ACC112 (cell line): ENCODE measurements around the gene CLDN6.
A peak's percentile ranks its signal among the peaks of the same experiment; 100 is the strongest.

Source experiments
- H2AFZ ChIP-seq: fragments of 200-600 bp; sonication (generic); one replicate; pipeline ENCODE4 v1.6.0; 2017; ENCODE audit warnings: antibody characterized with exemption, low read length; ENCODE audit not compliant: unreplicated experiment
- H3K27ac ChIP-seq: fragments of 200-600 bp; sonication (generic); 2 replicates; pipeline ENCODE4 v1.5.1; 2014; ENCODE audit warnings: low read depth, mild to moderate bottlenecking, antibody characterized with exemption, low read length, moderate library complexity
- H3K27me3 ChIP-seq: fragments of 200-600 bp; sonication (generic); 2 replicates; pipeline ENCODE4 v1.6.1; 2014; ENCODE audit warnings: mild to moderate bottlenecking, antibody characterized with exemption, low read length, moderate library complexity, mixed read lengths; ENCODE audit not compliant: insufficient read depth
- H3K36me3 ChIP-seq: fragments of 200-600 bp; sonication (generic); 2 replicates; pipeline ENCODE4 v1.6.1; 2016; ENCODE audit warnings: mild to moderate bottlenecking, antibody characterized with exemption, low read length, moderate library complexity, mixed read lengths; ENCODE audit not compliant: insufficient read depth
- H3K4me1 ChIP-seq: fragments of 200-600 bp; sonication (generic); one replicate; pipeline ENCODE4 v1.6.1; 2016; ENCODE audit warnings: low read length, mixed read lengths; ENCODE audit not compliant: insufficient read depth, unreplicated experiment, control insufficient read depth
- H3K4me3 ChIP-seq: fragments of 200-600 bp; sonication (generic); 2 replicates; pipeline ENCODE4 v1.5.1; 2014; ENCODE audit warnings: mild to moderate bottlenecking, low read depth, low read length
- H3K79me2 ChIP-seq: fragments of 200-600 bp; sonication (generic); one replicate; pipeline ENCODE4 v1.6.0; 2016; ENCODE audit warnings: low read length; ENCODE audit not compliant: control insufficient read depth, unreplicated experiment, insufficient read depth

CLDN6 gene

GRCh38 chr16:3050487-3050886 lies 32.5 kb upstream of the CLDN6 start:
- H3K27ac ChIP-seq = no peak overlapping the region
- no peak overlapping the region for H3K4me3 ChIP-seq
- H3K4me1 ChIP-seq = no peaks in the 10 kb centered on the region
- no peak overlapping the region for H2AFZ ChIP-seq
- H3K79me2 ChIP-seq = no peaks in the 10 kb centered on the region
- no peaks in the 10 kb centered on the region for H3K36me3 ChIP-seq
- peaks cover 29% of the 10 kb centered on the region for H3K27me3 ChIP-seq

- no peaks in the 10 kb centered on the region for H3K79me2 ChIP-seq
- no peak overlapping the region for H2AFZ ChIP-seq
- H3K4me1 ChIP-seq = no peaks in the 10 kb centered on the region
- H3K27me3 ChIP-seq = peaks cover 31% of the 10 kb centered on the region
- H3K27ac ChIP-seq = no peak overlapping the region
- no peak overlapping the region for H3K4me3 ChIP-seq
- no peaks in the 10 kb centered on the region for H3K36me3 ChIP-seq
These were observed 32.0 kb upstream of the CLDN6 start for GRCh38 chr16:3049921-3050481.

DNA sequence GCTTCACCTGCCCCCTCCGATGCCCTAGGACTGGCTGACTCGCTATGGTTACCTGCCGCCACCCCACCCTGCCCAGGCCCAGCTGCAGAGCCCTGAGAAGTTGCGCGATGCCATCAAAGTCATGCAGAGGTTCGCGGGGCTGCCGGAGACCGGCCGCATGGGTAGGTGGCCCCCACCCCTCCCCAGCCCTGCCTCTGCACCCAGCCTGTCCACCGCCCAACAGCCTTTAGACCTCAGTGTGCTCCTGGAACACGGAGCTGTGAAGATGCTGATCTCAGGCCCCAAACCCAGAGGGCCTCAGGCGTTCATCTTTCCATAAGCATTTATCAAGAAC lies 29.4 kb upstream of the CLDN6 start:
- Histone ChIP-seq H2AFZ (no peak overlapping the region), H3K27me3 (peaks cover 31% of the 10 kb centered on the region), H3K36me3 (no peaks in the 10 kb centered on the region), H3K27ac (no peak overlapping the region), H3K79me2 (no peaks in the 10 kb centered on the region), H3K4me1 (no peaks in the 10 kb centered on the region), H3K4me3 (no peak overlapping the region)

DNA sequence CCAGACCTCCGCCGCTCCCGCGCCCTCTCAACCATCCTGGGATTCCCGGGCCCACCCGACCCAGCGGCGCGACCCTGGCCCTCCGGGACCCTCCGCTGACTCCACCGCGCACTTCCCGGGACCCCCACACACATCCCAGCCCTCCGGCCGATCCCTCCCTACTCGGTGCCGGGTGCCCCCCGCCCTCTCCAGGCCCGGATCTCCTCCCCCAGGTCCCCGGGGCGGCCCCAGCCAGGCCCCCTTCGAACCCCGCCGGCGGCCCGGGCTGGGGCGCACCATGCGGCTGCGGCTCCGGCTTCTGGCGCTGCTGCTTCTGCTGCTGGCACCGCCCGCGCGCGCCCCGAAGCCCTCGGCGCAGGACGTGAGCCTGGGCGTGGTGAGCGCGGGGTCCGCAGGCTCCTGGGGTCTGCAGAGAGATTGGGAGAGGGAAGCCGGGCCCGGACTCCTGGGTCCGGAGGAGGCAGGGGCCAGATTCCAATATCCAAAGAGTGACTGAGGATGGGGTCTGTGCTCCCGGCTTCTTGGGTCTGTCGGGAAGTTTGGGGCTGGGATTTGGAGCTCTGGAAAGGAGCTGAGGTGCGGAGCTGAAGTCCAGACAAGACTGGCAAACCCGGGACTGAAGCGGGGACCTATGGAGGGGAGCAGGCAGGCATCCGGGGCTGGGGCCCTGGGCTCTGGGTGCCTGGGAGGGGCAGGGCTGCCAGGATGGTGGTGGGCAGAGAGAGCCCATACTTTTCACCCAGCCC lies 28.8 kb upstream of the CLDN6 start:
- Histone ChIP-seq H3K4me1 (no peaks in the 10 kb centered on the region), H3K27ac (no peak overlapping the region), H3K36me3 (no peaks in the 10 kb centered on the region), H2AFZ (no peak overlapping the region), H3K27me3 (peaks cover 31% of the 10 kb centered on the region), H3K79me2 (no peaks in the 10 kb centered on the region), H3K4me3 (peak overlapping the region; percentile 71)

- no peaks in the 10 kb centered on the region for H3K79me2 ChIP-seq
- H3K4me1 ChIP-seq = no peaks in the 10 kb centered on the region
- H2AFZ ChIP-seq = peak within 1 kb of the TSS; percentile 43
- H3K27me3 ChIP-seq = peaks cover 31% of the 10 kb centered on the region
- H3K4me3 ChIP-seq = peak within 1 kb of the TSS; percentile 71
- no peaks in the 10 kb centered on the region for H3K36me3 ChIP-seq
- no peak within 1 kb of the TSS for H3K27ac ChIP-seq
These were observed 28.0 kb upstream of the CLDN6 start, which contains the start of gene MMP25 for GRCh38 chr16:3045758-3046640. Gene MMP25, plus strand, starts transcription at chr16:3046561. Its CDS starts 357 bp downstream, at chr16:3046918.

- H3K27ac ChIP-seq = no peak overlapping the region
- no peak overlapping the region for H3K4me3 ChIP-seq
- H3K4me1 ChIP-seq = no peaks in the 10 kb centered on the region
- no peaks in the 10 kb centered on the region for H3K79me2 ChIP-seq
- no peak overlapping the region for H2AFZ ChIP-seq
- peaks cover 31% of the 10 kb centered on the region for H3K27me3 ChIP-seq
- H3K36me3 ChIP-seq = no peaks in the 10 kb centered on the region
These were observed 26.7 kb upstream of the CLDN6 start for GRCh38 chr16:3044708-3045107.

DNA sequence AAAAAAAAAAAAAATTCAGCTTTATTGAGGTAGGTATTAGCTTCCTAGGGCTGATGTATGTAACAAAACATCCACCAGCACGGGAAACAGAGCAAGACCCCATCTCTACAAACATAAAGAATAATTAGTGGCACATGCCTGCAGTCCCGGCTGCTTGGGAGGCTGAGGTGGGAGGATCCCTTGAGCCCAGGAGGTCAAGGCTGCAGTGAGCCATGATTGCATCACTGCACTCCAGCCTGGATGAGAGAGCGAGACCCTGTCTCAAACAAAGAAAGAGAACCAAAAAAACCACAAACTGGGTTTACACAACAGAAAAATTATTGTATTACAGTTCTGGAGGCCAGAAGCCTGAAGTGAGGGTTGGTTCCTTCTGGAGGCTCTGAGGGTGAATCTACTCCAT lies 24.4 kb upstream of the CLDN6 start:
- no peaks in the 10 kb centered on the region for H3K36me3 ChIP-seq
- H3K4me1 ChIP-seq = no peaks in the 10 kb centered on the region
- H3K27me3 ChIP-seq = peaks cover 36% of the 10 kb centered on the region
- H3K27ac ChIP-seq = no peak overlapping the region
- no peak overlapping the region for H3K4me3 ChIP-seq
- no peak overlapping the region for H2AFZ ChIP-seq
- H3K79me2 ChIP-seq = no peaks in the 10 kb centered on the region

- Histone ChIP-seq H2AFZ (no peak overlapping the region), H3K79me2 (no peaks in the 10 kb centered on the region), H3K27ac (no peak overlapping the region), H3K36me3 (no peaks in the 10 kb centered on the region), H3K4me3 (no peak overlapping the region), H3K4me1 (no peaks in the 10 kb centered on the region), H3K27me3 (peaks cover 44% of the 10 kb centered on the region)
These were observed 20.9 kb upstream of the CLDN6 start for GRCh38 chr16:3038896-3039295.

- Histone ChIP-seq H3K4me1 (no peaks in the 10 kb centered on the region), H3K27me3 (peaks cover 50% of the 10 kb centered on the region), H3K27ac (no peak overlapping the region), H3K79me2 (no peaks in the 10 kb centered on the region), H3K4me3 (no peak overlapping the region), H2AFZ (no peak overlapping the region), H3K36me3 (no peaks in the 10 kb centered on the region)
These were observed 20.3 kb upstream of the CLDN6 start for GRCh38 chr16:3038256-3038655.

- no peak within 1 kb of the TSS for H3K27ac ChIP-seq
- H3K4me3 ChIP-seq = no peak within 1 kb of the TSS
- peaks cover 58% of the 10 kb centered on the region for H3K27me3 ChIP-seq
- H3K36me3 ChIP-seq = no peaks in the 10 kb centered on the region
- no peaks in the 10 kb centered on the region for H3K79me2 ChIP-seq
- H2AFZ ChIP-seq = no peak within 1 kb of the TSS
- H3K4me1 ChIP-seq = no peaks in the 10 kb centered on the region
These were observed 18.8 kb upstream of the CLDN6 start, which contains the start of gene BICDL2 for GRCh38 chr16:3036726-3037315. Gene BICDL2, minus strand, starts transcription at chr16:3036944. Its CDS starts 1,448 bp downstream, at chr16:3035496.
